ENCODE measurements around the gene CTRB2.
"Not testable (repeated sequence)": the region's sequence is repeated elsewhere in the genome, so short reads cannot be mapped to it uniquely, and the experiment has no call there.

The CTRB2 gene

DNA sequence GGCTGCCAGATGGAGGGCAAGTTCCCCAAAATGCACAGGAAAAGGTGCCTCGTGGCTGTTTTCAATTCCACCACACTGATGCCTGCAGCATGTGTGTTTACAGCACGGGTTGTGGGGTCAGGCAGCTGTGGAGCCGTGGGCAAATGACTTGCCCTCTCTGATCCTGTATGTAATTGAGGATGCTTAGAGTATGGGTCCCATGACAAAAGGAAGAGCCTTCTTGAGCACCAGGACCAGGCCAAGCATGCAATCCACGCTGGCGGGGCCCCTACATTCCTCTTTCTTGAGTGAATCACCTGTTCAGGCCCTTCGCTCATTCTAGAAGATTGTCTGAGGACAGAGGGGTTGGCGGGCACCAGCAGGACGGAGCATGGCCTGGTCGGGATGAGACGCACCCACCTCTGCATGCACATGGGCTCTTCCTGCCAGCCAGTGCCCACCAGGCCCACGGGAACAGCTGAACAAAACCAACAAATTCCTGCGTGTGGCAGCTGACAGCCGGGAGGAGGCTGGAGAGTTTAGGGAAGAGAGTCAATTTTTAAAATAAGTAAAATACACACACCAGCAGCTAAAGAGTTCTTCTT is 1.4 kb upstream of the CTRB2 start:
- Histone ChIP-seq H3K9me3 (ENCODE audit: control insufficient read depth in 5 of 5, low read length in 5 of 5) (no peaks in the 10 kb centered on the region), H3K36me3 (ENCODE audit: control insufficient read depth in 5 of 5, insufficient read depth in 5 of 5, low read length in 5 of 5) (no peaks in the 10 kb centered on the region), H3K27ac (ENCODE audit: low read depth, low read length) (no peak overlapping the region), H3K9ac (ENCODE audit: low read length in 5 of 5) (no peak overlapping the region), H3K4me1 (ENCODE audit: control insufficient read depth in 5 of 5, insufficient read depth in 5 of 5, low read length in 5 of 5) (no peaks in the 10 kb centered on the region), H3K4me3 (ENCODE audit: low read depth in 1 of 5, low read length in 5 of 5) (no peak overlapping the region), H3K27me3 (ENCODE audit: control insufficient read depth in 5 of 5, insufficient read depth in 4 of 5, low read length in 5 of 5) (peaks cover 0 to 8% (median 2%) of the 10 kb centered on the region in 5 donors)

DNA sequence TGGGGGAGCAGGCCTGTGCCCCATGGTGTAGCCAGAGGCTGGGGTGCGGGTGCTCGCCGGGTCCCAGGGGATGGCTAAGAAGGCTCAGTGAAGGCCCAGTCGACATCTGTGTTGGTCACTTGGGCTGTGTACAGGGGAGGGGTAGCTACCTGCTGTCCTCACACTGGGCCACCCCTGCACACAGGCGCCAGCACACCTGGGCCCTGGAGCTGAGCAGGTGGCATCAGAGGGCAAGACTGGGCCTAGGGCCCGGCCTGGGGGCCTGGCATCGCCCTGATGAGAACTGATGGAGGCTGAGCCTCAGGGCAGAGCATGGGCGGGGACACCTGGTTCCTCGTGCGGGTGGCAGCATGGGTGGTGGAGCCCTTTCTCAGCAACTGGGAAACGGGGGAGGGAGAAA is 870 bp upstream of the CTRB2 start:
- H3K36me3 ChIP-seq (ENCODE audit: control insufficient read depth in 5 of 5, insufficient read depth in 5 of 5, low read length in 5 of 5): no peaks in the 10 kb centered on the region
- no peak overlapping the region for H3K9ac ChIP-seq (ENCODE audit: low read length in 5 of 5)
- no peaks in the 10 kb centered on the region for H3K4me1 ChIP-seq (ENCODE audit: control insufficient read depth in 5 of 5, insufficient read depth in 5 of 5, low read length in 5 of 5)
- H3K9me3 ChIP-seq (ENCODE audit: control insufficient read depth in 5 of 5, low read length in 5 of 5): no peaks in the 10 kb centered on the region
- no peak overlapping the region for H3K27ac ChIP-seq (ENCODE audit: low read depth, low read length)
- no peak overlapping the region for H3K4me3 ChIP-seq (ENCODE audit: low read depth in 1 of 5, low read length in 5 of 5)
- peaks cover 0 to 8% (median 0%) of the 10 kb centered on the region in 5 donors for H3K27me3 ChIP-seq (ENCODE audit: control insufficient read depth in 5 of 5, insufficient read depth in 4 of 5, low read length in 5 of 5)

- not testable (repeated sequence) for H3K4me1 ChIP-seq (ENCODE audit: control insufficient read depth in 5 of 5, insufficient read depth in 5 of 5, low read length in 5 of 5); H3K4me3 ChIP-seq (ENCODE audit: low read depth in 1 of 5, low read length in 5 of 5); H3K27me3 ChIP-seq (ENCODE audit: control insufficient read depth in 5 of 5, insufficient read depth in 4 of 5, low read length in 5 of 5); H3K36me3 ChIP-seq (ENCODE audit: control insufficient read depth in 5 of 5, insufficient read depth in 5 of 5, low read length in 5 of 5); H3K27ac ChIP-seq (ENCODE audit: low read depth, low read length); H3K9ac ChIP-seq (ENCODE audit: low read length in 5 of 5); H3K9me3 ChIP-seq (ENCODE audit: control insufficient read depth in 5 of 5, low read length in 5 of 5)
Measured at GRCh38 chr16:75205961-75206748, 806 bp downstream of the CTRB2 start.

- H3K4me1 ChIP-seq (ENCODE audit: control insufficient read depth in 5 of 5, insufficient read depth in 5 of 5, low read length in 5 of 5); H3K27ac ChIP-seq (ENCODE audit: low read depth, low read length); H3K27me3 ChIP-seq (ENCODE audit: control insufficient read depth in 5 of 5, insufficient read depth in 4 of 5, low read length in 5 of 5); H3K36me3 ChIP-seq (ENCODE audit: control insufficient read depth in 5 of 5, insufficient read depth in 5 of 5, low read length in 5 of 5); H3K9ac ChIP-seq (ENCODE audit: low read length in 5 of 5); H3K9me3 ChIP-seq (ENCODE audit: control insufficient read depth in 5 of 5, low read length in 5 of 5); H3K4me3 ChIP-seq (ENCODE audit: low read depth in 1 of 5, low read length in 5 of 5): not testable (repeated sequence)
Measured at GRCh38 chr16:75205438-75205837, 1.5 kb downstream of the CTRB2 start.

DNA sequence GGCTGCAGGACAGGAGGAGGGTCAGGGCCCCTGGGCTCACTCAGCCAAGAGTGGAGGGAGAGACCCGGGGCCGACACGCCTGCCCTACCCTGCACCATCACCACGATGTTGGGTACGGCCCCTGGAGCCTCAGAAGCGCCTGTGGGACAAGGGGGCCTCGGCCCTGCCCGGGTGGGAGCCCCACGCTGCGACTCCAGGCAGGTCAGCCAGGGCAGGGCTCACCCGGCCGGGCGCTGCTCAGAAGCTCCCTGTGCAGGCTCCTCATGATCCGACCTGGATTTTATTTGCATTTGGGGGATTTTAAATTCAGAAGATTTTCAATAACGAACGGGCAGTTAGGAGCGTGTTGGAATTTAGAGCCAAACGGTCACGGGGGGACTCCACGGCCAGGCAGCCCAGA is 2.1 kb downstream of the CTRB2 start:
- not testable (repeated sequence) for H3K4me1 ChIP-seq (ENCODE audit: control insufficient read depth in 5 of 5, insufficient read depth in 5 of 5, low read length in 5 of 5); H3K27me3 ChIP-seq (ENCODE audit: control insufficient read depth in 5 of 5, insufficient read depth in 4 of 5, low read length in 5 of 5); H3K9ac ChIP-seq (ENCODE audit: low read length in 5 of 5); H3K27ac ChIP-seq (ENCODE audit: low read depth, low read length); H3K9me3 ChIP-seq (ENCODE audit: control insufficient read depth in 5 of 5, low read length in 5 of 5); H3K36me3 ChIP-seq (ENCODE audit: control insufficient read depth in 5 of 5, insufficient read depth in 5 of 5, low read length in 5 of 5); H3K4me3 ChIP-seq (ENCODE audit: low read depth in 1 of 5, low read length in 5 of 5)

- Histone ChIP-seq H3K4me1 (ENCODE audit: control insufficient read depth in 5 of 5, insufficient read depth in 5 of 5, low read length in 5 of 5) (no peaks in the 10 kb centered on the region), H3K36me3 (ENCODE audit: control insufficient read depth in 5 of 5, insufficient read depth in 5 of 5, low read length in 5 of 5) (no peaks in the 10 kb centered on the region), H3K9ac (ENCODE audit: low read length in 5 of 5) (no peak overlapping the region), H3K27me3 (ENCODE audit: control insufficient read depth in 5 of 5, insufficient read depth in 4 of 5, low read length in 5 of 5) (peaks cover 0 to 5% (median 0%) of the 10 kb centered on the region in 5 donors), H3K27ac (ENCODE audit: low read depth, low read length) (no peak overlapping the region), H3K4me3 (ENCODE audit: low read depth in 1 of 5, low read length in 5 of 5) (no peak overlapping the region), H3K9me3 (ENCODE audit: control insufficient read depth in 5 of 5, low read length in 5 of 5) (no peaks in the 10 kb centered on the region)
Measured at GRCh38 chr16:75204410-75204758, 2.6 kb downstream of the CTRB2 start.

DNA sequence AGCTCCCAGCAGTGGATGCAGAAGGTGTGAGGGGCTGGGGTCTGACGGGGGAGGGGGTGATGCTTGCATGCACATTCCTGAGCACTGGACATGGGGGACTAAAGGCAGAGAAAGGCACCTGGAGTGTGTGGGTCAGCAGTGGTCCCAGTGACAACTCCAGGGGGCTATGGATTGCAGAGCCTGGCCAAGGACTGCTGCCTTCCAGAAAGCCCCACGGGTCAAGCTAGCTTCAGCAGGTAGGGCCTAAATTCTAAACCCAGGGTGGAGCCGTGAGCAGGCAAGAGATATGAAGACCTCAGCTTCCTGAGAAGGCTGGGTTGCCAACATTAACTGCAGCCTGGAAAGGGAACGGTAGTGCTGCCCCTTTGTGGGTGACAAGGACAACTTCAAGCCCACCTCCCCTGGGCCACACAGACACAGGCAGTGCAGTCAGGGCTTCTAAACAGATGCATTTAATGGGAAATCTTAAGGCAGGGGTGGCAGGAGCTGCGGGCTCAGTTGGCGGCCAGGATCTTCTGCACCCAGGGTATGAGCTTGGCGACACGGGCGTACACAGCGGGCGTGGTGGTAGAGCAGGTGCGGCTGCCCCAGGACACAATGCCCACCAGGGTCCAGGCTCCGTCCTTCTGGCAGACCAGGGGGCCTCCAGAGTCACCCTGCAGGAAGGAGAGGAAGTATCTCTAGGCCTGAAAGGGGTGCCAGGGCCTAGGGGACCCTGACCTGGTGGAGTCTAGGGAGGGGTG is 3.1 kb downstream of the CTRB2 start:
- Histone ChIP-seq H3K27ac (ENCODE audit: low read depth, low read length) (no peak overlapping the region), H3K4me3 (ENCODE audit: low read depth in 1 of 5, low read length in 5 of 5) (no peak overlapping the region), H3K4me1 (ENCODE audit: control insufficient read depth in 5 of 5, insufficient read depth in 5 of 5, low read length in 5 of 5) (no peaks in the 10 kb centered on the region)

DNA sequence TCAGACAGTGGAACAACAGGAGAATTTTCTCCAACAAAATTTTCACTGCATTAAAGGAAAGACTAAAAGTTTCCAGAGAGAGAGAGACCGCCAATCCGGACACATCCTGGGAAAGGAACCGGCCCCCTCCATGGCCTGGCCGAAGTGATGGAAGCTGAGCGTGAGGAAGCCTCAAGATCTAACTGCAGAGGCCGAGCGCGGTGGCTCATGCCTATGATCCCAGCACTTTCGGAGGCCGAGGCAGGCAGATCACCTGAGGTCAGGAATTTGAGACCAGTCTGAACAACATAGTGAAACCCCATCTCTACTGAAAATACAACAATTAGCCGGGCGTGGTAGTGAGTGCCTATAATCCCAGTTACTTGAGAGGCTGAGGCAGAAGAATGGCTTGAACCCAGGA is 3.9 kb downstream of the CTRB2 start:
- Histone ChIP-seq H3K4me3 (ENCODE audit: low read depth in 1 of 5, low read length in 5 of 5) (no peak overlapping the region), H3K27me3 (ENCODE audit: control insufficient read depth in 5 of 5, insufficient read depth in 4 of 5, low read length in 5 of 5) (peaks cover 3 to 8% (median 4%) of the 10 kb centered on the region in 5 donors), H3K36me3 (ENCODE audit: control insufficient read depth in 5 of 5, insufficient read depth in 5 of 5, low read length in 5 of 5) (no peaks in the 10 kb centered on the region), H3K9ac (ENCODE audit: low read length in 5 of 5) (no peak overlapping the region), H3K4me1 (ENCODE audit: control insufficient read depth in 5 of 5, insufficient read depth in 5 of 5, low read length in 5 of 5) (no peaks in the 10 kb centered on the region), H3K9me3 (ENCODE audit: control insufficient read depth in 5 of 5, low read length in 5 of 5) (no peaks in the 10 kb centered on the region), H3K27ac (ENCODE audit: low read depth, low read length) (no peak overlapping the region)

More for the DNA sequence above, 3.1 kb downstream of the CTRB2 start:
- peaks cover 0 to 5% (median 0%) of the 10 kb centered on the region in 5 donors for H3K27me3 ChIP-seq (ENCODE audit: control insufficient read depth in 5 of 5, insufficient read depth in 4 of 5, low read length in 5 of 5)
- no peak overlapping the region for H3K9ac ChIP-seq (ENCODE audit: low read length in 5 of 5)
- no peaks in the 10 kb centered on the region for H3K36me3 ChIP-seq (ENCODE audit: control insufficient read depth in 5 of 5, insufficient read depth in 5 of 5, low read length in 5 of 5)
- no peaks in the 10 kb centered on the region for H3K9me3 ChIP-seq (ENCODE audit: control insufficient read depth in 5 of 5, low read length in 5 of 5)

GRCh38 chr16:75202069-75202590 is 4.8 kb downstream of the CTRB2 start:
- Histone ChIP-seq H3K4me1 (ENCODE audit: control insufficient read depth in 5 of 5, insufficient read depth in 5 of 5, low read length in 5 of 5) (no peaks in the 10 kb centered on the region), H3K27me3 (ENCODE audit: control insufficient read depth in 5 of 5, insufficient read depth in 4 of 5, low read length in 5 of 5) (peaks cover 11 to 18% (median 13%) of the 10 kb centered on the region in 5 donors), H3K4me3 (ENCODE audit: low read depth in 1 of 5, low read length in 5 of 5) (no peak overlapping the region), H3K9me3 (ENCODE audit: control insufficient read depth in 5 of 5, low read length in 5 of 5) (no peaks in the 10 kb centered on the region), H3K9ac (ENCODE audit: low read length in 5 of 5) (no peak overlapping the region), H3K36me3 (ENCODE audit: control insufficient read depth in 5 of 5, insufficient read depth in 5 of 5, low read length in 5 of 5) (no peaks in the 10 kb centered on the region), H3K27ac (ENCODE audit: low read depth, low read length) (no peak overlapping the region)

- H3K27me3 ChIP-seq (ENCODE audit: control insufficient read depth in 5 of 5, insufficient read depth in 4 of 5, low read length in 5 of 5): peaks cover 23 to 28% (median 25%) of the 10 kb centered on the region in 5 donors
- no peak overlapping the region for H3K27ac ChIP-seq (ENCODE audit: low read depth, low read length)
- H3K9ac ChIP-seq (ENCODE audit: low read length in 5 of 5): no peak overlapping the region
- H3K4me3 ChIP-seq (ENCODE audit: low read depth in 1 of 5, low read length in 5 of 5): no peak overlapping the region
- no peaks in the 10 kb centered on the region for H3K4me1 ChIP-seq (ENCODE audit: control insufficient read depth in 5 of 5, insufficient read depth in 5 of 5, low read length in 5 of 5)
- H3K9me3 ChIP-seq (ENCODE audit: control insufficient read depth in 5 of 5, low read length in 5 of 5): no peaks in the 10 kb centered on the region
- H3K36me3 ChIP-seq (ENCODE audit: control insufficient read depth in 5 of 5, insufficient read depth in 5 of 5, low read length in 5 of 5): no peaks in the 10 kb centered on the region
Measured at GRCh38 chr16:75198135-75198600, 8.8 kb downstream of the CTRB2 start.
